ENCODE results near the gene TPPP3.
"Not testable (repeated sequence)": the region's sequence is repeated elsewhere in the genome, so short reads cannot be mapped to it uniquely, and the experiment has no call there.

TPPP3 gene

GRCh38 chr16:67425580-67425979 is 32.3 kb upstream of the TPPP3 start:
- peak; percentile 63 for DNase-seq

- no peak for DNase-seq
These were observed 31.8 kb upstream of the TPPP3 start for GRCh38 chr16:67425061-67425460.

- DNase-seq = no peak
These were observed 30.9 kb upstream of the TPPP3 start for GRCh38 chr16:67424261-67424615.

GRCh38 chr16:67423611-67424260 is 30.4 kb upstream of the TPPP3 start:
- DNase-seq = no peak

GRCh38 chr16:67423015-67423414 is 29.7 kb upstream of the TPPP3 start:
- DNase-seq = no peak

- no peak for DNase-seq
These were observed 27.7 kb upstream of the TPPP3 start for GRCh38 chr16:67421030-67421429.

GRCh38 chr16:67419931-67420330 is 26.6 kb upstream of the TPPP3 start:
- no peak for DNase-seq

- peak; percentile 32 for DNase-seq
These were observed 26.2 kb upstream of the TPPP3 start for GRCh38 chr16:67419502-67419901.

GRCh38 chr16:67417333-67418061 is 24.2 kb upstream of the TPPP3 start:
- no peak for DNase-seq

GRCh38 chr16:67415872-67416793 is 22.8 kb upstream of the TPPP3 start, which contains the start of gene ZDHHC1:
ZDHHC1 (minus strand) TSS chr16:67416477; CDS start chr16:67407775, 8,702 bp downstream.
- no peak for DNase-seq

- not testable (repeated sequence) for DNase-seq
These were observed 22.1 kb upstream of the TPPP3 start for GRCh38 chr16:67415421-67415820.

GRCh38 chr16:67413978-67414911 is 20.9 kb upstream of the TPPP3 start:
- DNase-seq = no peak

GRCh38 chr16:67412294-67412693 is 19.0 kb upstream of the TPPP3 start:
- no peak for DNase-seq

- DNase-seq = no peak
These were observed 18.0 kb upstream of the TPPP3 start for GRCh38 chr16:67411339-67411738.

- DNase-seq = no peak
These were observed 16.3 kb upstream of the TPPP3 start for GRCh38 chr16:67409631-67410030.

GRCh38 chr16:67407788-67408452 is 14.6 kb upstream of the TPPP3 start:
- DNase-seq = no peak

GRCh38 chr16:67407176-67407787 is 14.0 kb upstream of the TPPP3 start:
- DNase-seq = no peak

GRCh38 chr16:67406111-67406971 is 13.0 kb upstream of the TPPP3 start:
- DNase-seq = no peak

GRCh38 chr16:67405336-67405735 is 12.0 kb upstream of the TPPP3 start:
- no peak for DNase-seq

GRCh38 chr16:67404740-67405226 is 11.5 kb upstream of the TPPP3 start:
- no peak for DNase-seq

All from NCI-H524 treated with DMSO at 0.1 percent for 48 hours (cell line).